Activated CD4-positive, alpha-beta T cell treated with anti-CD3 and anti-CD28 coated beads, Interleukin-2, Interleukin-4, amounts not matched to agents 100 ng/mL and 50 ng/mL, durations not matched to agents 16 hours and 8 hours (primary cell): Measurements from ENCODE around the gene AMOTL2.

Source experiments
- DNase-seq: peaks from one replicate; pipeline ENCODE4 v3.0.0-alpha.2; 2020; ENCODE audit warnings: low spot score

AMOTL2 gene

GRCh38 chr3:134334231-134334900 is 39.9 kb downstream of the AMOTL2 start:
- no peak for DNase-seq

GRCh38 chr3:134333522-134334181 is 40.6 kb downstream of the AMOTL2 start:
- DNase-seq, result no peak

- DNase-seq, result no peak
These were observed 41.9 kb downstream of the AMOTL2 start for GRCh38 chr3:134332344-134332743.

GRCh38 chr3:134331811-134332199 is 42.4 kb downstream of the AMOTL2 start:
- no peak for DNase-seq

- DNase-seq, result no peak
These were observed 43.1 kb downstream of the AMOTL2 start for GRCh38 chr3:134330883-134331810.

- no peak for DNase-seq
These were observed 45.4 kb downstream of the AMOTL2 start for GRCh38 chr3:134328846-134329245.

- no peak for DNase-seq
These were observed 46.1 kb downstream of the AMOTL2 start for GRCh38 chr3:134328147-134328591.

- no peak for DNase-seq
These were observed 46.7 kb downstream of the AMOTL2 start for GRCh38 chr3:134327594-134327975.

- DNase-seq, result no peak
These were observed 47.3 kb downstream of the AMOTL2 start for GRCh38 chr3:134326760-134327593.

- no peak for DNase-seq
These were observed 48.1 kb downstream of the AMOTL2 start for GRCh38 chr3:134326126-134326525.

- no peak for DNase-seq
These were observed 48.5 kb downstream of the AMOTL2 start for GRCh38 chr3:134325706-134326105.

GRCh38 chr3:134325061-134325705 is 49.1 kb downstream of the AMOTL2 start:
- no peak for DNase-seq

GRCh38 chr3:134323966-134324962 is 50.0 kb downstream of the AMOTL2 start:
- no peak for DNase-seq

- no peak for DNase-seq
These were observed 52.0 kb downstream of the AMOTL2 start for GRCh38 chr3:134322286-134322685.

GRCh38 chr3:134320749-134321148 is 53.5 kb downstream of the AMOTL2 start:
- DNase-seq, result no peak

- DNase-seq, result no peak
These were observed 54.3 kb downstream of the AMOTL2 start for GRCh38 chr3:134319931-134320330.

- DNase-seq, result no peak
These were observed 56.1 kb downstream of the AMOTL2 start for GRCh38 chr3:134318166-134318565.

GRCh38 chr3:134317106-134317947 is 56.9 kb downstream of the AMOTL2 start:
- no peak for DNase-seq
